CD4-positive, alpha-beta memory T cell (primary cell): ENCODE results near the gene LSS. TPM values are rescaled to one million over a fixed set of nuclear protein-coding genes. Genes with fewer than 3 reads are reported as not detected.

ENCODE experiments used
- CTCF ChIA-PET: fragments of 350-600 bp; sonication (Branson Sonifier 250); formaldehyde crosslinking; loops from one replicate; lab custom pipeline; 2021; ENCODE audit warnings: inconsistent platforms; ENCODE audit not compliant: partially characterized antibody; lab: Charles Lee
- POLR2A ChIA-PET: fragments of 350-600 bp; sonication (Branson Sonifier 250); formaldehyde crosslinking; loops from one replicate; lab custom pipeline; 2021; ENCODE audit not compliant: partially characterized antibody; lab: Charles Lee
- DNase-seq, 5 donors: peaks; one replicate each; pipeline versions ENCODE4 v3.0.0 to v3.0.0-alpha.2; 2020 to 2022; ENCODE audit warnings: mixed read lengths in 1 of 5
- H3K27ac ChIP-seq: one replicate; pipeline ENCODE4 v1.7.0; 2013; ENCODE audit warnings: low read depth, low read length
- H3K27me3 ChIP-seq: 2 replicates; pipeline ENCODE4 v1.7.0; 2013; ENCODE audit warnings: mild to moderate bottlenecking, low read length, moderate library complexity; ENCODE audit not compliant: insufficient read depth
- H3K36me3 ChIP-seq: 2 replicates; pipeline ENCODE4 v1.7.0; 2013; ENCODE audit warnings: mild to moderate bottlenecking, low read length, moderate library complexity; ENCODE audit not compliant: insufficient read depth
- H3K4me1 ChIP-seq: 2 replicates; pipeline ENCODE4 v1.7.0; 2013; ENCODE audit warnings: mild to moderate bottlenecking, low read length, moderate library complexity; ENCODE audit not compliant: insufficient read depth
- H3K4me3 ChIP-seq, 2 donors: one replicate each; pipeline ENCODE4 v1.7.0; 2013; ENCODE audit warnings: low read length in 2 of 2, mild to moderate bottlenecking in 1 of 2
- H3K9me3 ChIP-seq, 2 donors: one replicate each; pipeline ENCODE4 v1.7.0; 2013; ENCODE audit warnings: low read length in 2 of 2, control low read depth in 1 of 2; ENCODE audit not compliant: control insufficient read depth in 1 of 2
- H3K27ac Mint-ChIP-seq, 7 donors: one replicate each; pipeline ENCODE4 v1.8.0; 2020 to 2021; ENCODE audit warnings: mixed read lengths in 7 of 7, mild to moderate bottlenecking in 6 of 7, inconsistent platforms in 3 of 7, moderate library complexity in 3 of 7
- H3K27me3 Mint-ChIP-seq, 2 donors: one replicate each; pipeline ENCODE4 v1.8.0; 2020 to 2021; ENCODE audit warnings: mixed read lengths in 2 of 2
- H3K36me3 Mint-ChIP-seq, 2 donors: one replicate each; pipeline ENCODE4 v1.8.0; 2020 to 2021; ENCODE audit warnings: mixed read lengths in 2 of 2, inconsistent platforms in 1 of 2, mild to moderate bottlenecking in 1 of 2
- H3K4me1 Mint-ChIP-seq, 4 donors: one replicate each; pipeline ENCODE4 v1.8.0; 2020 to 2021; ENCODE audit warnings: mixed read lengths in 4 of 4, mild to moderate bottlenecking in 1 of 4
- H3K4me3 Mint-ChIP-seq, 8 donors: one replicate each; pipeline ENCODE4 v1.8.0; 2020 to 2021; ENCODE audit warnings: mixed read lengths in 8 of 8, mild to moderate bottlenecking in 7 of 8, moderate library complexity in 6 of 8, inconsistent platforms in 3 of 8
- H3K9me3 Mint-ChIP-seq, 8 donors: one replicate each; pipeline ENCODE4 v1.8.0; 2020 to 2021; ENCODE audit warnings: mixed read lengths in 8 of 8, mild to moderate bottlenecking in 5 of 8, inconsistent platforms in 3 of 8, moderate library complexity in 1 of 8
- intact Hi-C: fragments of 100-400 bp; cut with micrococcal nuclease; formaldehyde crosslinking; loops from one replicate; pipeline ENCODE4 v1.15.1; 2023
- polyA plus RNA-seq, 2 donors: library from polyadenylated mRNA; unstranded; fragments of 300-500 nt; fragmentation: Illumina TruSeq; gene quantifications; one replicate each; pipeline ENCODE4 v1.2.3, GENCODE V29; 2021
- total RNA-seq, 2 experiments: library from RNA; stranded (reverse); gene quantifications; one replicate each; pipeline ENCODE4 v1.2.3, GENCODE V29; 2021

Gene LSS
- total and polyA plus RNA-seq, 4 experiments from 2014 or later = 15.3 to 54.5 (median 35.1) TPM

DNA sequence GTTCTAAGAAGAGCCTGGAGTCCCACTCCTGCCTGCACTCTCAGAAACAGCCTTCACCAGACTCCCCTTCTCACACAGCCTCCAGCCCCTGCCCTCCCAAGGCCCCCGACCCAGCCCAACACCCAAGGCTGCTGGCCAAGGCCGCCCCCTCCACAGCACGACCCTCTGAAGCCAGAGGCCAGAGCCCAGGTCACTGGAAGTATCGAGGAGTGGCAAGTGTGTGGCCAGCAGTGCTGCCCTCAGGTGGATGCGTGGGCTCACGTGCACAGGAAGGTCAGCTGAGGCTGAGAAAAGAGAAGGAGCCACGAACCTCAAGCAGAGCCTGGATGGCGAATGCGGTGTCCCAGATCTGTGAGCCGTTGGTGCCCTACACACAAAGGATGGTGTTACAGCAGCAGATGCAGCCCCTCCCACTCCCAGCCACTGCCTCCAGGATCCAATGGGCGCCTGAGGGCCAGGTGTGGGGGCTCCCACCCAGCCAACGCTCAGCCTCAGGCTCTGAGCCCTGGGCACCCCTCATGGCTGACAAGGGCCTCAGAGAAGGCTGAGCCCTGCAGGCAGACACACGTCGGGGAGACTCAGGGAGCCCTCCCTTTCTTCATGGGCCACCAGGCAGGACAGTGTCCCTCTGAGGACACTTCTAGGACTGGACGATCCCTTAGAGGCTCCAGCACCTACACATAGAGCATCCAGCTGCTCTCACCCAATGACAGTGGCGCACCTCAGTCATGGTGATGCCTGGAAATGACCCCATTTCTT is 18.0 kb downstream of the LSS start:
- H3K27ac Mint-ChIP-seq = peak overlapping the region in 1 of 7 donors; percentile 4

DNA sequence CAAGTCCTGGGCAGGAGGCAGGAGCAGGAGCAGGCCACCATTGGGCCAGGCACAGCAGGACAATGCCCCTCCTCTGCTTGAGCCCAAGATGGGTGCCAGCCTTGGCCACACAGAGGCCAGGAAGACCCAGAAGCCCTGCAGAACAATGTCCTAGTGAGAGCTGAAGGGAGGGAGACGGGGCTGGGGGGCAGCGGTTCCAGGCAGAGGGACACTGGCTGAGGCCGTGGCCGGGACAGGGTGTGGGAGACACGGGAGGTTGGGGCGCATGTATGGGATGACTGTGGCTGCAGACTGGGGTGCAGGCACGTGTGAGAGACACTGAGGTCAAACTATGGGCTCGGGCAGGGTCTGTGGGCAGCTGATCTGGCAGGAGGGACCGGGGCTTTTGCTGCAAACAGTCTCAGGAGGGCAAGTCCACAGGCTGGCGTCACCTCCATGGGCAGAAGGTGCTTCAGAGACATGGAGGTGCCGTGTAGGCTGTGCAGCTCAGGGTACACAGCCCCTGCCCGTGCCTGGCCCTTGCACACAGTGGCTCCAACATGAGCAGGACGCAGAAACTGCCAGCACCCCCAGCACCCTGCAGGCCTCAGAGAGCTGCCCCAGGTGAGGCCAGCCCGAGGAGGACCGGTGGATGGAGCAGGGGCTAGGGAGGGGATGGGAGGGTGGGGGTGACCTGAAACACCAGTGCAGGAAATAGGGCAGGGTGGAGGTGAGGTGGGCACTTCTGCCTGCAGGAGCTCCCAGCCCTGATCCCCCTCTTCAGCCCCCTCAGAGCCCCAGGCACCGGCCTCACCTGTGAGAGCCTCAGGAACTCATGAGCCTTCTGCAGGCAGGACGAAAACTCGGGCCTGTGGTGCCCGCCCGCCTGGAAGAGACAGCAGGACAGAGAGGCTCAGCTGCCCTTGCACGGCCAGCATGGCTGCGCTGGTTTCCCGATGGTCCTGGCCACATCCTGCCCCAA is 19.5 kb downstream of the LSS start:
- no peak overlapping the region for H3K4me3 ChIP-seq
- ChIA-PET CTCF (no interaction called here), POLR2A (no interaction called here)
- Mint-ChIP-seq H3K4me1 (no peaks in the 10 kb centered on the region), H3K27me3 (no peaks in the 10 kb centered on the region), H3K36me3 (peaks cover 8 to 50% of the 10 kb centered on the region in 2 donors), H3K4me3 (no peak overlapping the region), H3K27ac (peak overlapping the region in 1 of 7 donors; percentile 46), H3K9me3 (no peaks in the 10 kb centered on the region)
- no peak for DNase-seq
- H3K36me3 ChIP-seq = peaks cover 22% of the 10 kb centered on the region
- intact Hi-C loops = no loop called here
- H3K27ac ChIP-seq = no peak overlapping the region
- H3K9me3 ChIP-seq = no peaks in the 10 kb centered on the region
- no peaks in the 10 kb centered on the region for H3K27me3 ChIP-seq
- no peaks in the 10 kb centered on the region for H3K4me1 ChIP-seq

More for the DNA sequence above, 18.0 kb downstream of the LSS start:
- intact Hi-C loops = no loop called here
- no peak overlapping the region for H3K4me3 ChIP-seq
- no peaks in the 10 kb centered on the region for H3K27me3 ChIP-seq
- Mint-ChIP-seq H3K27me3 (no peaks in the 10 kb centered on the region), H3K4me3 (no peak overlapping the region), H3K36me3 (peaks cover 2 to 39% of the 10 kb centered on the region in 2 donors), H3K4me1 (no peaks in the 10 kb centered on the region), H3K9me3 (no peaks in the 10 kb centered on the region)
- POLR2A ChIA-PET = no interaction called here
- H3K27ac ChIP-seq = no peak overlapping the region
- no peaks in the 10 kb centered on the region for H3K9me3 ChIP-seq
- H3K4me1 ChIP-seq = no peaks in the 10 kb centered on the region
- H3K36me3 ChIP-seq = peaks cover 13% of the 10 kb centered on the region
- DNase-seq = no peak
- CTCF ChIA-PET = interaction anchor here (0.8 kb wide), 1 partner anchor 10 kb away, joined by 3 read pairs; no protein-coding TSS in a partner anchor

DNA sequence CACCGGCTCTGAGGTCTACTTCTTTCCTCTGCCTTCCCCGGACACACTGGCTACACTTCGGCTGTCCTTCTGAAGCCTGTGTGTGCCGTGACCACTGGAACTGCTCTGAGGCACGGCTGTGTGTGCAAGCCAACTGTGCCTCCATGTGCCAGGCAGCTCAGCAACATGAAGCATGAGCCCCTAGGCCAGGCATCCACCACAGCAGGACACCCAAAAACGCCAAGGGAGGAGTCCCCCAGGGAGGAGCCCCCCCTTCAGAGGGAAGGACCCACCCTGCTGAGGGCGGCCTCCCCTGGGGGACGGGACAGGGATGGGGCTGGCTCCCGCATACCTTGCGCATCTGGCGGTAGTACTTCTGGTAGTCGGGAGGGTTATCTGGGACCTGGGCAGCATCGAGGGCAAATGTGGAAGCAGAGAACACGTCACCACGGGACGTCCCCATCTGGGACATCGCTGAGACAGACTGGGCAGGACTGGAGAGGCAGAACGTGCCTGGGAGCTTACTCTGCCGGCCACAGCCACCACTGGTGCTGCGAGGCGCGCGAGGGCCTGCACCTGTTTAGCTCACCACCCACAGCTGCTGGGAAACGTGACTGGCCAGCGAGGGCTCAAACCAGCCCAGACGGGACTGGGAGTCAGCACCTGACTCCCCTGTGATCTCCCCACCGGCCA is 20.5 kb downstream of the LSS start:
- intact Hi-C loops = no loop called here
- H3K4me1 Mint-ChIP-seq = no peaks in the 10 kb centered on the region
- peak overlapping the region in 1 of 7 donors; percentile 27 for H3K27ac Mint-ChIP-seq
- H3K9me3 ChIP-seq = no peaks in the 10 kb centered on the region
- DNase-seq = no peak
- H3K4me1 ChIP-seq = no peaks in the 10 kb centered on the region
- no peaks in the 10 kb centered on the region for H3K9me3 Mint-ChIP-seq
- ChIA-PET CTCF (no interaction called here), POLR2A (interaction anchor here (1.0 kb wide), 1 partner anchor 65 kb away, joined by 3 read pairs; no protein-coding TSS in a partner anchor)
- no peak overlapping the region for H3K27ac ChIP-seq
- no peaks in the 10 kb centered on the region for H3K27me3 ChIP-seq
- no peaks in the 10 kb centered on the region for H3K27me3 Mint-ChIP-seq
- H3K4me3 ChIP-seq = no peak overlapping the region
- H3K36me3 Mint-ChIP-seq = peaks cover 12 to 53% of the 10 kb centered on the region in 2 donors
- H3K36me3 ChIP-seq = peaks cover 30% of the 10 kb centered on the region
- no peak overlapping the region for H3K4me3 Mint-ChIP-seq

DNA sequence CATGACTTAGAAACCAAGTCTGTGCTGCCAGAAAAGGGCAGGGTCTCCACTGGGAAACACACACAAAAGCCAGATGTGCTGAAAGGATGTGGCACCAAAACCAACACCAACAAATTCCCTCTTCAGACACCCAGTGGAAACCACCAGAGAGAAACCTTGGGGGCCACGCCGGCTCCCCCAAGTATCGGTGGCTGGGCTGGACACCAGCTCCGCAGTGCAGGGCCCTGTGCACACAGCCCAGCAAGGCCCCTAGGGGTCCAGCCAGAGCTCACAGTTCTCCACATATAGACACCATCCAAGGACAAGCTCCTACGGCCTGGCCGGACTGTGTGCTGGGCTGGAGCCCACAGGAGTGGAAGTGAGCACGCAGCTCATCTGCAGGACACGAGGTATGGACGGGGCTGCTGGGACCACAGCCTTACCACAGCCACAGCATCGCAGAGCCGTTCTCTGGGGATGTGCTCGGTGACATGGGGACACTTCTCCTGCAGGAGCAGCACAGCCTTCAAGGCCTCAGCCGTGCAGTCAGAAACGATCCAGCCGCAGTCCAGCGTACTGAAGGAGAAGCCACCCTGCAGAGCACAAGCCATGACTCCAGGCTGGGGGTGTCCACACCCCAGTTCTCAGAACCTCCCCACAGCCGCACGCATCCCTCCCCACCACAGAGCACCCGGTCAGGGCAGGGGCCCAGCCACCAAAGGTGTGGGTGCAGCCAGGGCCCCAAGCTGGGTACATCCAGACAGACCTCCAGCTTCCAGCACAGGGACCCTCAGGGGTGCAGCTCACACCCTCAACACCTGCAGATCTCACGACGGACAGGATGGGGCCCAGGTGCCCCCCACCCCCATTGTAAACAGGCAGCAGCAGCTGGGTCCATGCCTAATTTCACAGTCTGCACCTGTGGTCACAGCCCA is 21.3 kb downstream of the LSS start:
- intact Hi-C loops = no loop called here
- Mint-ChIP-seq H3K4me1 (no peaks in the 10 kb centered on the region), H3K27ac (no peak overlapping the region), H3K36me3 (peaks cover 12 to 57% of the 10 kb centered on the region in 2 donors), H3K27me3 (no peaks in the 10 kb centered on the region), H3K4me3 (no peak overlapping the region), H3K9me3 (no peaks in the 10 kb centered on the region)
- Histone ChIP-seq H3K27me3 (no peaks in the 10 kb centered on the region), H3K9me3 (no peaks in the 10 kb centered on the region), H3K27ac (no peak overlapping the region), H3K36me3 (peaks cover 32% of the 10 kb centered on the region), H3K4me1 (no peaks in the 10 kb centered on the region), H3K4me3 (no peak overlapping the region)
- CTCF ChIA-PET = no interaction called here
- no peak for DNase-seq
- POLR2A ChIA-PET = interaction anchor here (1.0 kb wide), 1 partner anchor 64 kb away, joined by 3 read pairs; no protein-coding TSS in a partner anchor

DNA sequence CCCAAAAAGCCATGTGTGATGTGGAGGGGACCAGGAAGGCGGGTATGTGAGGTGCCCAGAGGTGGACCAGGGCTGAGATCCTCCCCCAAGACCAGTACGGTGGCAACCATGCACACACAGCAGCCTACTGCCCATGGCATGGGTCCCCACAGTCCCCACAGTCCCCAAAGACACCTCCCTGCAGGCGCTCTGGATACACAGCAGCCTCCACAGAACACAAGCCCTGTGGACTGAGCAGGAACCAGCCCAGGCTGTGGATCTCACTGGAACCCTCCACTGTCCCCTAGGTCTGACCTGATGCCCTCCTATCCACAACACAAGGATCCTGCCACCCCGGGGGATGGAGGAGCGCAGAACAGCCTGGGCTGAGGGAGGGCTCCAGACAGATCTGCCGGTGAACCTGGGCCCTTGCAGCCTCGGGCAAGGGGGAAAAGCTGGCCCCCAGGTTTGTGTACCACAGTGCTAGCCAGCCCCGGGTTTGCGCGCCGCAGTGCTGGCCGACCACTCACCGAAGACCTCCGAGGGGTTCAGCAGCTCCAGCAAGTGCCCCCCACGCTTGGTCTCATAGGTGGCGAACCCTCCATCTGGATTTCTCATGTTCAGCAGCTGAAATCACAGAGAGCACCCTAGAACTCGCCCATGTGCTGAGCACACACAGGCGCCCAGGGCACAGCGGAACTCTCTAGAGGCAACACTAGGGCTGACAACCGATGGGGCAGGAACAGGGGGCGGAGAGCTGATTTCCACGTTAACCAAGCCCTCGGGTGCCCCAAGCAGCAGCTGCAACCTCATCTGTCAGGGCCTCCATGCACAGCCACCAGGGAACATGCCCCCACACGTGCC is 22.2 kb downstream of the LSS start:
- intact Hi-C loops = no loop called here
- Mint-ChIP-seq H3K4me1 (no peaks in the 10 kb centered on the region), H3K9me3 (no peaks in the 10 kb centered on the region), H3K27me3 (no peaks in the 10 kb centered on the region), H3K27ac (no peak overlapping the region), H3K4me3 (no peak overlapping the region), H3K36me3 (peaks cover 12 to 54% of the 10 kb centered on the region in 2 donors)
- POLR2A ChIA-PET = no interaction called here
- Histone ChIP-seq H3K36me3 (peaks cover 32% of the 10 kb centered on the region), H3K9me3 (no peaks in the 10 kb centered on the region), H3K27ac (no peak overlapping the region), H3K27me3 (no peaks in the 10 kb centered on the region), H3K4me3 (no peak overlapping the region), H3K4me1 (no peaks in the 10 kb centered on the region)
- DNase-seq = no peak
- CTCF ChIA-PET = no interaction called here

DNA sequence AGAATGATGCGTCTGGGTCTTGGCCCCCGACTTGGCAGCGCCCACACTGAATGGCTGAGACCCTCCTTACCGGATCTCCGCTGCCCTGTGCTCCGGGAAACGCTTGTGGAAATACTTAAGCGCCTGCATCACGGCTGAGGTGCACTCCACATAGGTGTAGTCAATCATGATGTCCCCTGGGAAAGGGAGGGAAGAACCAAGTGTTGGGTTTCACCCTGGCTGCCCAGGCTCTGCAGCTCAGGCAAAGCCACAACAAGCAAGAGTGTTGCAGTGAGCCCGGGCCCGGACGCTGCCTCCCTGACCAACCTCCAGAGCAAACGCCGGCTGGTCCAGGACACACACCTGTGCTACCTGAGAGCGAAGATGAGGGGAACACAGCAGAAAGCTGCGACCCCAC is 22.8 kb downstream of the LSS start:
- Mint-ChIP-seq H3K36me3 (peaks cover 13 to 56% of the 10 kb centered on the region in 2 donors), H3K4me3 (no peak overlapping the region), H3K4me1 (no peaks in the 10 kb centered on the region), H3K9me3 (no peaks in the 10 kb centered on the region), H3K27ac (peak overlapping the region in 1 of 7 donors; percentile 6), H3K27me3 (no peaks in the 10 kb centered on the region)
- Histone ChIP-seq H3K27ac (no peak overlapping the region), H3K27me3 (no peaks in the 10 kb centered on the region), H3K36me3 (peaks cover 34% of the 10 kb centered on the region), H3K9me3 (no peaks in the 10 kb centered on the region), H3K4me1 (no peaks in the 10 kb centered on the region), H3K4me3 (no peak overlapping the region)
- ChIA-PET POLR2A (no interaction called here), CTCF (no interaction called here)
- no peak for DNase-seq
- intact Hi-C loops = no loop called here
